ENCODE results near the gene VSTM2L.

- TF ChIP-seq CTCF (conservative IDR thresholded peaks at IDR 0.05 in 1 of 2, IDR thresholded peaks at IDR 0.05 in 1 of 2; ENCODE audit: low read depth in 1 of 2, low read length in 2 of 2) (no peak), EZH2 (IDR thresholded peaks at IDR 0.05; ENCODE audit: low read length, missing control alignments) (no peak)
Observed at GRCh38 chr20:37948956-37949355, 46.0 kb downstream of the VSTM2L start.

All from fibroblast of lung (primary cell).